Breast epithelium (tissue), 4 donors: ENCODE results near the gene FAM50B. TPM values are rescaled to one million over a fixed set of nuclear protein-coding genes. Genes with fewer than 3 reads are reported as not detected.

Source experiments
- DNase-seq, 2 donors: peaks; one replicate each; pipeline ENCODE4 v3.0.0-alpha.2; 2019; ENCODE audit warnings: low spot score in 2 of 2
- H3K27ac ChIP-seq, 2 donors: fragments of 200-600 bp; sonication (generic) in 1 of 2; one replicate each; pipeline ENCODE4 v1.5.1; 2016 to 2019; ENCODE audit warnings: mild to moderate bottlenecking in 1 of 2
- H3K27me3 ChIP-seq, 2 donors: fragments of 200-600 bp; sonication (generic) in 1 of 2; one replicate each; pipeline versions ENCODE4 v1.5.1 to v1.6.0; 2017 to 2019; ENCODE audit warnings: control low read depth in 1 of 2, mild to moderate bottlenecking in 1 of 2
- H3K36me3 ChIP-seq: fragments of 200-600 bp; one replicate; pipeline ENCODE4 v1.5.1; 2019
- H3K4me1 ChIP-seq, 2 donors: fragments of 200-600 bp; sonication (generic); one replicate each; pipeline ENCODE4 v1.5.1; 2016 to 2019; ENCODE audit warnings: control low read depth in 1 of 2
- H3K4me3 ChIP-seq, 3 donors: fragments of 200-600 bp; sonication (generic); 1 replicate in 2 of 3; 2 replicates in 1 of 3; pipeline ENCODE4 v1.5.1; 2016 to 2019; ENCODE audit warnings: mild to moderate bottlenecking in 3 of 3, moderate library complexity in 2 of 3
- H3K9me3 ChIP-seq, 2 donors: fragments of 200-600 bp; sonication (generic) in 1 of 2; one replicate each; pipeline ENCODE4 v1.5.1; 2016 to 2019; ENCODE audit warnings: control low read depth in 1 of 2
- POLR2A ChIP-seq: fragments of 450-650 bp; IDR thresholded peaks from one replicate; pipeline ENCODE4 v1.6.1; 2016; ENCODE audit warnings: antibody characterized with exemption, mild to moderate bottlenecking, moderate library complexity
- POLR2AphosphoS5 ChIP-seq, 3 donors: sonication (generic); formaldehyde crosslinking; IDR thresholded peaks; one replicate each; pipeline ENCODE4 v1.6.1; 2017; ENCODE audit warnings: antibody characterized with exemption in 3 of 3
- intact Hi-C: fragments of 100-400 bp; cut with DNase I; formaldehyde crosslinking; loops from one replicate; pipeline ENCODE4 v1.15.1; 2023; ENCODE audit warnings: low total_unique reads
- total RNA-seq, 3 donors: library from RNA; depleted of rRNA; stranded (reverse); fragments of >200 nt; gene quantifications; one replicate each; pipeline ENCODE4 v1.1.0, GENCODE V29; 2016
- TF ChIP-seq, protein P1 (sequence below), 3 donors: fragments of 450-650 bp; IDR thresholded peaks; one replicate each; pipeline ENCODE4 v1.5.1; 2016 to 2017; ENCODE audit warnings: antibody characterized with exemption in 3 of 3, mild to moderate bottlenecking in 3 of 3, moderate library complexity in 3 of 3

The FAM50B gene
- total RNA-seq, 3 donors from 2014 or later, result 8.8 to 17.0 (median 9.3) TPM

DNA sequence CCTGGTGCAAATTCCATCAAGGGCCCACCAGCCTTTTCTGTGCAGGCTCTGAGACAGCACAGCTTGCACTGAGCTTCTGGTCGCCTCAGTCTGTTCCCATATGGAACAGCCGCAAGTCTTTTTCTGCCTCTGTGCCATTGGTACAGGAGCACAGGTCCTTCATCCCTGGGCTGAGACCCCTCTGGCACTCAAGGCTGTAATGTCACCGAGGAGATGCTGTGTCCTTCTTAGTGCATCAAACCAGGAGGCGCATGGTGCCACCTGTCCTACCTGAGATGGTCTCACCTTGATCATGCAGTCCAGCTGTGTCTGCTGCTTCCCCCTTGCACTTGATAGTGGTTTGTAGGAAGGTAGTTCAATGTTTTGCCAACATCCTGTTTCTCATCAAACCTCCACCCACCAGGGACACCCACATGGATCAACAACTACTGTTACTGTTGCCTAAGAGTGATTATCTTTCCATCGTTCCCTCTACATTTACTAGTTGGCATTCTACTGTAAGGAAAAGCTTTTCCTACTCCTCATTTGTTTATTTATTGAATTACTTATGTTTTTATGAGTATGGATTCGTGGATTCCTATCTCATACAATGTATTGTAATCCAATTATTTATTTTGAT, 29.0 kb downstream of the FAM50B start:
- no peak for DNase-seq
- TF ChIP-seq POLR2A (no peak), POLR2AphosphoS5 (IDR thresholded peaks at IDR 0.05) (no peak)
- TF ChIP-seq, protein P1, sequence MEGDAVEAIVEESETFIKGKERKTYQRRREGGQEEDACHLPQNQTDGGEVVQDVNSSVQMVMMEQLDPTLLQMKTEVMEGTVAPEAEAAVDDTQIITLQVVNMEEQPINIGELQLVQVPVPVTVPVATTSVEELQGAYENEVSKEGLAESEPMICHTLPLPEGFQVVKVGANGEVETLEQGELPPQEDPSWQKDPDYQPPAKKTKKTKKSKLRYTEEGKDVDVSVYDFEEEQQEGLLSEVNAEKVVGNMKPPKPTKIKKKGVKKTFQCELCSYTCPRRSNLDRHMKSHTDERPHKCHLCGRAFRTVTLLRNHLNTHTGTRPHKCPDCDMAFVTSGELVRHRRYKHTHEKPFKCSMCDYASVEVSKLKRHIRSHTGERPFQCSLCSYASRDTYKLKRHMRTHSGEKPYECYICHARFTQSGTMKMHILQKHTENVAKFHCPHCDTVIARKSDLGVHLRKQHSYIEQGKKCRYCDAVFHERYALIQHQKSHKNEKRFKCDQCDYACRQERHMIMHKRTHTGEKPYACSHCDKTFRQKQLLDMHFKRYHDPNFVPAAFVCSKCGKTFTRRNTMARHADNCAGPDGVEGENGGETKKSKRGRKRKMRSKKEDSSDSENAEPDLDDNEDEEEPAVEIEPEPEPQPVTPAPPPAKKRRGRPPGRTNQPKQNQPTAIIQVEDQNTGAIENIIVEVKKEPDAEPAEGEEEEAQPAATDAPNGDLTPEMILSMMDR (IDR thresholded peaks at IDR 0.05), result no peak
- no peaks in the 10 kb centered on the region for H3K27me3 ChIP-seq
- H3K27ac ChIP-seq, result no peak overlapping the region
- H3K9me3 ChIP-seq, result no peaks in the 10 kb centered on the region
- no peaks in the 10 kb centered on the region for H3K4me1 ChIP-seq
- no peaks in the 10 kb centered on the region for H3K36me3 ChIP-seq
- intact Hi-C loops, result no loop called here
- H3K4me3 ChIP-seq, result no peak overlapping the region

DNA sequence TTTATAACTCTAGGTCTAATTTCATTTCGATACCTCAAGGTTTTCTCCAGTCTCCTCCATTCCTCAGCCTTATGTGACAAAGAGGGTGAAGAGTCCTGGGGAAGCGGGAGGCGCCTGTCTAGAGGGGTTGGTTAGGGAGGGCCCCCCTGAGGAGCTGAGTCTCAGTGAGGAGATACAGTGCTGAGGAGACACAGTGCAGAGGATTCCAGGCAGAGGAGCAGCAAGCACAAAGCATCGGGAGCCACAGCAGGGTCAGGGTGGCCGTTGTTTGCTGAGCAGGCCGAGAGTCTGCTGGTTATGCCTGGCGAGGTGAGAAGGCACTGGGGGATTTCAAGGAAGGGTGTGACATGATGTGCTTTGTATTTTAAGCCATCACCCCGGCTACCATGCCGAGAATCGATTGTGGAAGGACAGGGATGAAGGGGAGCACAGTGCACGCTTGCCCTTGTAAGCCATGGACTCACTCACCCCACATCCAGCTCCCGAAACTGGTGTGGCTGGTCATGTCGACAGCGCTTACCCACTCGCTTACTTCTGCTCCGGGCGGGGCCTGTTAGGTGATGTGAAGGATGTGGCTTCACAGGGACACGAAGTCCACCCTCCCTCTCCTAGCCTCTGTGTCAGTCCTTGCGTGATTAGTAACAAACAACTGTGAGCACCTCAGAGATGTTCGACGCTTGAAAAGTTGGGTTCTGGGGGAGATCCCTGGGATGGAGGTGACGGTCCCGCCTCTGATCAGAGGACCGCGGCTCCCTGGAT, 30.2 kb downstream of the FAM50B start:
- H3K27ac ChIP-seq, result no peak overlapping the region
- H3K27me3 ChIP-seq, result no peaks in the 10 kb centered on the region
- TF ChIP-seq POLR2A (no peak), POLR2AphosphoS5 (IDR thresholded peaks at IDR 0.05) (no peak)
- TF ChIP-seq, protein P1 (IDR thresholded peaks at IDR 0.05), result no peak
- H3K36me3 ChIP-seq, result no peaks in the 10 kb centered on the region
- no peak for DNase-seq
- no peaks in the 10 kb centered on the region for H3K4me1 ChIP-seq
- intact Hi-C loops, result no loop called here
- no peaks in the 10 kb centered on the region for H3K9me3 ChIP-seq
- H3K4me3 ChIP-seq, result no peak overlapping the region

DNA sequence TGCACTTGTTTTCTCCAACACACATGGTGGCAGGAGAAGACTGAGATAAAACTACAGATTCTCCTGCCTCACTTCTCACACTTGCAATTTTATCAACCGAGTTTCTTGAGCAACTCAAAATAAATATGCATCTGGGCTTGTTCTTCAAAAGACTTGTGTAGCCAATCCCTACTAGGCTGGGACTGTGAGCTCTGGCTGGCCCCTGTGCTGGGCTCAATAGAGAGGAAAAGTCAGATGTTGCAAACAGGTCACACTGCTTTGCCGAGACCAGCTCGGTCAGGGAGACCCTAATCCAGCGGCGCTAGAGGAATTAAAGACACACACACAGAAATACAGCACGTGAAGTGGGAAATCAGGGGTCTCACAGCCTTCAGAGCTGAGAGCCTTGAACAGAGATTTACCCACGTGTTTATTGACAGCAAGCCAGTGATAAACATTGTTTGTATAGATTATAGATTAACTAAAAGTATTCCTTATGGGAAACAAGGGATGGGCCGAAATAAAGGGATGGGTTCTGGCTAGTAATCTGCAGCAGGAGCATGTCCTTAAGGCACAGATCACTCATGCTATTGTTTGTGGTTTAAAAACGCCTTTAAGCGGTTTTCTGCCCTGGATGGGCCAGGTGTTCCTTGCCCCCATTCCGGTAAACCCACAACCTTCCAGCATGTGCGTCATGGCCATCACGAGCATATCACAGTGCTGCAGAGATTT, 32.7 kb downstream of the FAM50B start:
- intact Hi-C loops, result no loop called here
- H3K4me3 ChIP-seq, result no peak overlapping the region
- no peak for DNase-seq
- no peaks in the 10 kb centered on the region for H3K27me3 ChIP-seq
- TF ChIP-seq POLR2A (no peak), POLR2AphosphoS5 (IDR thresholded peaks at IDR 0.05) (no peak)
- TF ChIP-seq, protein P1 (IDR thresholded peaks at IDR 0.05), result no peak
- H3K9me3 ChIP-seq, result no peaks in the 10 kb centered on the region
- H3K36me3 ChIP-seq, result no peaks in the 10 kb centered on the region
- H3K4me1 ChIP-seq, result no peaks in the 10 kb centered on the region
- peak overlapping the region in 1 of 2 donors; percentile 15 for H3K27ac ChIP-seq

DNA sequence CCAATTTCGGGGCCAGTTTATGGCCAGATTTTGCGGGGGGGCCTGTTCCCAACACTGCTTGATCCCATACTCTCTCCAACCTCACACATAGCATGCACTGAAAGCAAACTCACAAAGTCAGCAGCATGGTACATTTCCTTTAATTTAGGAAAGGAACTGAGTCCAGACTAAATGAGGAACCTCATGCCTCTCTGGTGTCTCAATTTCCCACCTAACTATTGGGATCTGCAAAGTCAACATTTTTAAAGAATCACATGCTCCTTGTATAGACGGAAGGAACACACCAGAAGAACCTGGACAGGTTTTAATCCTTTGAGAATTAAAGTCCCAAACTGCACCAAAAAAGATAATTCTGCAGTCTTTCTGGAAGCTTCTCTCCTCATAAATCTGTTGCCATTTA, 33.3 kb downstream of the FAM50B start:
- no peak overlapping the region for H3K4me3 ChIP-seq
- no peaks in the 10 kb centered on the region for H3K9me3 ChIP-seq
- no peaks in the 10 kb centered on the region for H3K27me3 ChIP-seq
- TF ChIP-seq POLR2AphosphoS5 (IDR thresholded peaks at IDR 0.05) (no peak), POLR2A (no peak)
- TF ChIP-seq, protein P1 (IDR thresholded peaks at IDR 0.05), result no peak
- intact Hi-C loops, result no loop called here
- no peaks in the 10 kb centered on the region for H3K4me1 ChIP-seq
- no peaks in the 10 kb centered on the region for H3K36me3 ChIP-seq
- no peak for DNase-seq
- peak overlapping the region in 1 of 2 donors; percentile 15 for H3K27ac ChIP-seq

DNA sequence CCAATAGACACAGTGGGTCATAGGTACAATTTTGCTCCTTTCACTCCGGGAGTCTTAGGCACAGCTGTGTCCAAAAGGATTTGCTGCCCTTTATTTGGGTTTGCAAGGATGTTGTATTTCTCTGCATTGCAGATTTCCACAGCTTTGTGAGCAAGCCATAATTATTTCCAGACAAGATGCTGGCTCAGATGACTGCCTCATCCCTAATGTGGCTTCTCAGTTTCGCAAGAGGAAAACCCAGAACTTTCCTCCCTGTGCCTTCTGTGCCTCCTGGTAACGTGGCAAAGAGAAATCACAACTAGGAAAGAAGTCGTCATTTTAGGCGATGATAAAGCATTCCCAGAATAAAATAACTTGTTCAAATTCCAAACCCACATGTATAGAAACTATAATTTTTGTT, 33.7 kb downstream of the FAM50B start:
- intact Hi-C loops, result no loop called here
- Histone ChIP-seq H3K9me3 (no peaks in the 10 kb centered on the region), H3K27ac (peak overlapping the region; percentile 44 to 64), H3K4me1 (no peaks in the 10 kb centered on the region), H3K4me3 (no peak overlapping the region), H3K36me3 (no peaks in the 10 kb centered on the region), H3K27me3 (no peaks in the 10 kb centered on the region)
- DNase-seq, result no peak
- TF ChIP-seq POLR2AphosphoS5 (IDR thresholded peaks at IDR 0.05) (peak in 1 of 3 donors; percentile 63), POLR2A (no peak)
